ENCODE data around the gene CLCN5.

GRCh38 chrX:49934729-49935128, 12.3 kb downstream of the CLCN5 start:
- TF ChIP-seq POLR2A (IDR thresholded peaks at IDR 0.05) (no peak), CTCF (IDR thresholded peaks at IDR 0.05) (no peak)

All from right lobe of liver (tissue), 4 donors.